Activated T-helper 1 cell treated with anti-CD3 and anti-CD28 coated beads, Interleukin-12 subunit alpha, Interleukin-12 subunit beta, Interleukin-2, Interleukin-4 antibody, amounts not matched to agents 30 ng/mL and 10 ng/mL and 1 ng/mL, durations not matched to agents 14 hours and 24 hours and 36 hours (primary cell): ENCODE results near the gene IGFBP1. TPM values are rescaled to one million over a fixed set of nuclear protein-coding genes. Genes with fewer than 3 reads are reported as not detected.
"Not testable (repeated sequence)": the region's sequence is repeated elsewhere in the genome, so short reads cannot be mapped to it uniquely, and the experiment has no call there.

Source experiments
- DNase-seq: peaks from one replicate; pipeline ENCODE4 v3.0.0; 2021; ENCODE audit warnings: low spot score
- H3K27ac Mint-ChIP-seq: one replicate; pipeline ENCODE4 v1.8.0; 2021; ENCODE audit warnings: mild to moderate bottlenecking, mixed read lengths
- H3K27me3 Mint-ChIP-seq: one replicate; pipeline ENCODE4 v1.8.0; 2022; ENCODE audit warnings: mild to moderate bottlenecking, moderate library complexity, mixed read lengths; ENCODE audit not compliant: insufficient read depth
- H3K36me3 Mint-ChIP-seq: one replicate; pipeline ENCODE4 v1.8.0; 2021; ENCODE audit warnings: low read depth, mixed read lengths
- H3K4me1 Mint-ChIP-seq: one replicate; pipeline ENCODE4 v1.8.0; 2021; ENCODE audit warnings: low read depth, mixed read lengths
- H3K4me3 Mint-ChIP-seq: one replicate; pipeline ENCODE4 v1.8.0; 2021; ENCODE audit warnings: mild to moderate bottlenecking, moderate library complexity, mixed read lengths
- H3K9me3 Mint-ChIP-seq: one replicate; pipeline ENCODE4 v1.8.0; 2021; ENCODE audit warnings: mixed read lengths
- intact Hi-C: fragments of 100-400 bp; cut with micrococcal nuclease; formaldehyde crosslinking; loops from one replicate; pipeline ENCODE4 v1.15.1; 2024
- total RNA-seq: library from RNA; stranded (reverse); gene quantifications from 2 replicates; pipeline ENCODE4 v1.2.3, GENCODE V29; 2022

The IGFBP1 gene
- total RNA-seq, 1 donor from 2014 or later = not detected

GRCh38 chr7:45937862-45938261, 49.6 kb downstream of the IGFBP1 start:
- DNase-seq = no peak
- H3K9me3 Mint-ChIP-seq = peaks cover 5% of the 10 kb centered on the region
- no peak overlapping the region for H3K4me3 Mint-ChIP-seq
- peaks cover 14% of the 10 kb centered on the region for H3K27me3 Mint-ChIP-seq
- peaks cover 9% of the 10 kb centered on the region for H3K4me1 Mint-ChIP-seq
- no peak overlapping the region for H3K27ac Mint-ChIP-seq
- intact Hi-C loops = no loop called here
- no peaks in the 10 kb centered on the region for H3K36me3 Mint-ChIP-seq

- Mint-ChIP-seq H3K27me3 (peaks cover 17% of the 10 kb centered on the region), H3K27ac (no peak overlapping the region), H3K4me3 (no peak overlapping the region), H3K36me3 (no peaks in the 10 kb centered on the region), H3K4me1 (peaks cover 9% of the 10 kb centered on the region), H3K9me3 (peaks cover 5% of the 10 kb centered on the region)
- intact Hi-C loops = no loop called here
- no peak for DNase-seq
Measured at GRCh38 chr7:45938626-45939302, 50.5 kb downstream of the IGFBP1 start.

- H3K36me3 Mint-ChIP-seq = no peaks in the 10 kb centered on the region
- no peak overlapping the region for H3K27ac Mint-ChIP-seq
- H3K4me3 Mint-ChIP-seq = no peak overlapping the region
- intact Hi-C loops = no loop called here
- H3K4me1 Mint-ChIP-seq = peaks cover 9% of the 10 kb centered on the region
- peaks cover 12% of the 10 kb centered on the region for H3K27me3 Mint-ChIP-seq
- H3K9me3 Mint-ChIP-seq = peaks cover 5% of the 10 kb centered on the region
- DNase-seq = no peak
Measured at GRCh38 chr7:45939574-45939973, 51.3 kb downstream of the IGFBP1 start.

- H3K36me3 Mint-ChIP-seq, H3K27ac Mint-ChIP-seq, intact Hi-C loops, H3K4me1 Mint-ChIP-seq, H3K9me3 Mint-ChIP-seq: not testable (repeated sequence)
- Mint-ChIP-seq H3K4me3 (peak overlapping the region; percentile 73), H3K27me3 (peaks cover 11% of the 10 kb centered on the region)
- peak; percentile 15 for DNase-seq
Measured at GRCh38 chr7:45940237-45940781, 52.0 kb downstream of the IGFBP1 start.

GRCh38 chr7:45940939-45941338, 52.7 kb downstream of the IGFBP1 start:
- Mint-ChIP-seq H3K9me3 (peaks cover 5% of the 10 kb centered on the region), H3K27ac (no peak overlapping the region), H3K27me3 (peaks cover 12% of the 10 kb centered on the region), H3K4me3 (peak overlapping the region; percentile 73), H3K36me3 (no peaks in the 10 kb centered on the region), H3K4me1 (peaks cover 9% of the 10 kb centered on the region)
- DNase-seq = no peak
- intact Hi-C loops = no loop called here

Other genes starting within 250 kb of the IGFBP1 start
- not detected in 2 replicates for gene CCDC201, start 15.4 kb upstream of the IGFBP1 start, total RNA-seq
- gene IGFBP3, start 32.8 kb downstream of the IGFBP1 start, total RNA-seq = 1.2 and 1.3 TPM in 2 replicates